ENCODE data around the gene DVL1.
"Not testable (repeated sequence)": the region's sequence is repeated elsewhere in the genome, so short reads cannot be mapped to it uniquely, and the experiment has no call there.

Gene DVL1

DNA sequence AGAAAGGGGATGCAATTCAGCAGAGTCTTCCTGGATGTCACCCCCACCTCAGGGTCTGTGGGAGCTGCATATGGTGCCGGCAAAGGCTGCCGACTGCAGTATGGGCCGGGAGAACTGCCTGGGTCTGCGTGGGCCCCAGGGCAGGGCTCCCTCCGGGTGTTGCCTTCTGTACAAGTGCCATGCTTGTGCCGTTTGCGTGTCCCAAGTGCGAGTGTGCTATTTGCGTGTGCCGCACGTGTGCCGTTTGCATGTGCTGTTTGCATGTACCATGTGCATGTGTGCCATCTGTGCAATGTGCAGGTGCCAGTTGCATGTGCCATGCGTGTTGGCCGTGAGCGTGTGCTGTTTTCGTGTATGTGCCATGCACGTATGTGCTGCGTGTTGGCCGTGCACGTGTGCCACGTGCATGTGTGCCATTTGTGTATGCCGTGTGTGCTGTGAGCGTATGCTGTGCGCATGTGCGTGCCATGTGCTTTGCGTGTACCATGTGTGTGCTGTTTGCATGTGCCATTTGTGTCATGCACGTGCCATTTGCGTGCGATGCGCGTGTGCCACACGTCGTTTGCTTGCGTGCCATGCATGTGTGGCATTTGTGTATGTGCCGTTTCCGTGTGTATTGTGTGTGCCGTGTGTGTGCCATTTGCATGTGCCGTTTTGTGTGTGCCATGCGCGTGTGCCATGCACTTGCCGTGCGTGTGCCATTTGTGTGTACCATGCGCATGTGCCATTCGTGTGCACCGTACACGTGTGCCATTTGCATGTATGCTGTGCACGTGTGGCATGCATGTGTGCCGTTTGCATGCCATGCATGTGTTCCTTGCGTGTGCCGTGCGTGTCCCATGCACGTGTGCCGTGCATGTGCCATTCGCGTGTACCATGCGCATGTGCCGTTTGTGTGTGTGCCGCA, 19.7 kb downstream of the DVL1 start:
- in situ Hi-C loops (cut with HindIII; ENCODE audit: low sequenced_read_pairs) = no loop called here

DNA sequence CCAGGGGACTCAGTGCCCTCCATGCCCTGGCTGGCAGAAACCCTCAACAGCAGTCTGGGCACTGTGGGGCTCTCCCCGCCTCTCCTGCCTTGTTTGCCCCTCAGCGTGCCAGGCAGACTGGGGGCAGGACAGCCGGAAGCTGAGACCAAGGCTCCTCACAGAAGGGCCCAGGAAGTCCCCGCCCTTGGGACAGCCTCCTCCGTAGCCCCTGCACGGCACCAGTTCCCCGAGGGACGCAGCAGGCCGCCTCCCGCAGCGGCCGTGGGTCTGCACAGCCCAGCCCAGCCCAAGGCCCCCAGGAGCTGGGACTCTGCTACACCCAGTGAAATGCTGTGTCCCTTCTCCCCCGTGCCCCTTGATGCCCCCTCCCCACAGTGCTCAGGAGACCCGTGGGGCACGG, 21.0 kb downstream of the DVL1 start:
- in situ Hi-C loops (cut with HindIII; ENCODE audit: low sequenced_read_pairs) = no loop called here

DNA sequence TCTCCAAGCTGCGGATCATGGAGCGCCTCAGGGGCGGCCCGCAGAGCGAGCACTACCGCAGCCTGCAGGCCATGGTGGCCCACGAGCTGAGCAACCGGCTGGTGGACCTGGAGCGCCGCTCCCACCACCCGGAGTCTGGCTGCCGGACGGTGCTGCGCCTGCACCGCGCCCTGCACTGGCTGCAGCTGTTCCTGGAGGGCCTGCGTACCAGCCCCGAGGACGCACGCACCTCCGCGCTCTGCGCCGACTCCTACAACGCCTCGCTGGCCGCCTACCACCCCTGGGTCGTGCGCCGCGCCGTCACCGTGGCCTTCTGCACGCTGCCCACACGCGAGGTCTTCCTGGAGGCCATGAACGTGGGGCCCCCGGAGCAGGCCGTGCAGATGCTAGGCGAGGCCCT, 21.9 kb downstream of the DVL1 start:
- in situ Hi-C loops (cut with HindIII; ENCODE audit: low sequenced_read_pairs) = no loop called here

DNA sequence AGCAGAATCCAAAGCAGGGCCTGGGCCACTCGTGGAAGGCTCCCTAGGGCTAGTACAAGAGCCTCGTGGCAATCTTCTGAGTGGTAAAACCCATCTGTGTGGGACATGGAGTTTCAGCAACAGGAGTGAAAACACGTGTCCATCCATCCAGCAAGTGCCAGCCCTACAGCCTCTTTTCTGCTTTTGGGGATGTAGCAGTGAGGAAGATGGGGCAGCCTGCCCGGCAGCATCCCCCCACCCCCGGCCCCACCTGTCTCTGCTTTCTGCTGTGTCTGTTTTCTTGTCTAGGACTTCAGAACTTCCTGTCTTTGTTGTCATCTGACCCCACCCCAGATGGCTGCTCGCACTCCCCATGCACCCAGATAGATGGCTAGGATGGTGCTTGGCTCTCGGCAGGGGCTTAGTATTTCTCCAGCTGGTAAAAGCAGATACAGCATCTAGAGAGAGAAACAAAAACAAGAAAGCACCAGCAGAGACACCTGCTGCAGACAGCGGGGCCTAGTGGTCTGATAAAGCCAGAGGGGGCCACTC, 23.1 kb downstream of the DVL1 start:
- in situ Hi-C loops (cut with HindIII; ENCODE audit: low sequenced_read_pairs) = no loop called here

DNA sequence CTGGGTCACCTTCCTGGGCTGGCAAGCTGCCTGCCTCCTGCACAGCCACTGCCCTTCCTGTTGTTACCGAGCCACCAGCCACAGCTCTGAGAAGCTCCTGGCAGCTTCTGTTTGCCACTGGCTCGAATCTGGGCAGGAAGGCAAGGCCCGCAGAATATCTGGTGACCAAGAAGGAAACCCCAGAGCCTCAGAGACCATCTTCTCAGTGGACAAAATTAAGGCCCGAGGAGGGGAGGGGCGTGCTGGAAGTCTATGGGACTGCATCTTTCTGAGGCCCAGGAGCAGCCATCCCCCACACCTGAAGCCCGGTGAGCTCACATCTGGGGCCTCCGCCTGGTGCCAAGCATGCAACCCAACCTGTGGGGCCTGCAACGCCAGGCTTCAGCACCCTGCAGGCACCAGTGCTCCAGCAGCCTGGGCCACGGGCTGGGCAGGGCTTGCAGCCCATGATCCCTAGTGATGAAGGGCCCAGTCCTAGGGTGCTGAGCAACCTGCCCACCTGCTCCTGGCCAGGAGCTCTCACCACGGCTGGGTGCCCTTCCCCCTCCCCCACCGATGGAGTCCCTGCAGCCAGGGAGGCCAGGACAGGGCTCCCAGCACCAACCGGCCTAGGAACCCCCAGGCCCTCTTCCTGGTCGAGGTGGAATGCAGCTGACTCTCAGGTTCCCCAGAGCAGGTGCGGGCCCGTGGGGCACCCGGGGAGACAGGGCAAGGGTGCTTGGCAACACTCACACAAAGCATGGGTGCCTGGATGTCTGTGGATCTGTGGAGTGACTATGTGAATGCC, 23.7 kb downstream of the DVL1 start:
- in situ Hi-C loops (cut with HindIII; ENCODE audit: low sequenced_read_pairs) = no loop called here

DNA sequence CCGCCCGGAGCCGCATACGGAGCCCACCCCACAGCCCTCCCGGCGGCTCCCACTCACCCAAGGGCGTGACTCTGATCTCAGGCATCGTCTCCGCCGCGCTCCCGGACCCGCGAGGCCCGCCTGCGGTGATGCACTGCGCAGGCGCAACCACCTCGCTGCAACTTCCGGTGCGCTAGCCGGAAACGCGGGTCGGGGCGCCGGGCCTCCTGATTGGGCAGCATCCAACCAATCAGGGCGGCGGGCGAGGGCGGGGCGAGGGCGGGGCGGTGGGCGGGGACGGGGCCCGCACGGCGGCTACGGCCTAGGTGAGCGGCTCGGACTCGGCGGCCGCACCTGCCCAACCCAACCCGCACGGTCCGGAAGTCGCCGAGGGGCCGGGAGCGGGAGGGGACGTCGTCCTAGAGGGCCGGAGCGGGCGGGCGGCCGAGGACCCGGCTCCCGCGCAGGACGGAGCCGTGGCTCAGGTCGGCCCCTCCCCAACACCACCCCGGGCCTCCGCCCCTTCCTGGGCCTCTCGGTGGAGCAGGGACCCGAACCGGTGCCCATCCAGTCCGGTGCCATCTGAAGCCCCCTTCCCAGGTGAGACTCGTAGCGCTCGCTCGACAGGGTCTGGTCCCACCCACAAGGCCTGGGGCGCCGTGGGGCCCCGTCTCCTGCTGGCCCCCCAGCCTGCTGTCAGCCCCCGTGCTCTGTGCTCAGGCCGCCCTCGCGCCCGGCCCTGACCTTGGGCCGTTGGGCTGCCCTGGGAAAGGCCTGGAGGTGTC, 24.5 kb downstream of the DVL1 start, which contains the start of the genes CPTP and INTS11:
TSS of gene CPTP (plus strand) at position 279 of the 764 bp plus-strand sequence. CDS start 2,109 bp downstream, outside the sequence.
TSS of gene INTS11 (minus strand) at position 137 of the 764 bp plus-strand sequence. CDS start at position 85, 52 bp downstream.
- in situ Hi-C loops (cut with HindIII; ENCODE audit: low sequenced_read_pairs) = no loop called here

DNA sequence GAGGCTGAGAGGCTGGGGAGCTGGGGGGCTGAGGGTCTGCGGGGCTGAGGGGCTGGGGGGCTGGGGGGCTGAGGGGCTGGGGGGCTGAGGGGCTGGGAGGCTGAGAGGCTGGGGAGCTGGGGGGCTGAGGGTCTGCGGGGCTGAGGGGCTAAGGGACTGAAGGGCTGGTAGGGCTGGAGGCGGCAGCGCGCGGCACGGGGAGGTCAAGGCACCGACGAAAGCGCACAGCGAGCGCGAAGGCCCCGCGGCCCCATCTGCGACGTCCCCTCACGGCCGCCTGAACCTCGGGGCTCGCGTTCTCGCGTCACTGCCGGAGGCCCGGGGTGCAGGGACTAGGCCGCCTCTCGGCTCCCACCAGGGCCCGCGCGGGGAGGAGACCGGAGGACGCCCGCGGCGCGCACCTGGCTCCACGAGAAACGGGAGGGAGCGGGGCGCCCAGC, 25.1 kb downstream of the DVL1 start:
- in situ Hi-C loops (cut with HindIII; ENCODE audit: low sequenced_read_pairs) = no loop called here

DNA sequence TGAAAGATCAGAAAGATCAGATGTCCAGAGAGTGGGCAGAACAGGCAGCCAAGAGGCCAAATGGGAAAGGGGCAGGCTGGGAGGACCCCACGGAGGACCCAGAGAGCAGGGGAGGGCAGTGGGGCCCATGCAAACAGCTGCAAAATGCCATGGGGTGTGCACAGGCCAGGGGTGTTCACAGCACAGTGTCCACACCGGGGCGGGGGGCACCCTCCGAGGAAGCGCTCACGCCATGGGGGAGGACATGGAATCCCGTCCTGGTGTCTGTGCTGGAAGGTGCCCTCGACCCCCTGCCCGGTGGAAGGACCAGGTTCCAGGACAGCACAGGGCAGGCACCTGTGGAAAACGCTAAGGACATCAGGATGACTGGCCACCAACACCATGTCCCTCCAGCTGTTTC, 26.3 kb downstream of the DVL1 start:
- in situ Hi-C loops (cut with HindIII; ENCODE audit: low sequenced_read_pairs) = no loop called here

DNA sequence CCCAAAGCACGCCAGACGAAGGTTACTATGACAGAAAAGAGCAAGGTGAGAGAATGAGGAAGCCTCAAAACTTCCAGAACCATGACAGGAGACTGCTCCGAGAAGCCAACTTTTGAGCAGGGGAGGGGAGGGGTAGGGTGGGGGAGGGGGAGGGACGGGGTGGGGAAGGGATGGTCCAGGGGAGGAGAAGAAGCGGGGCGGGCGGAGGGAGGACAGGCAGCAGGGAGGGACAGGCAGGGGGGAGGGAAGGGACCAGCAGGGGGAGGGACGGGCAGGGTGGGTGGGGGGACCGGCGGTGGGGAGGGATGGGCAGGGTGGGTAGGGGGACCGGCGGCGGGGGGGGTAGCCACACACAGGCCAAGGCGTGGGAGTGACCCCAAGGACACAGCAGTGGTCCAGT, 26.8 kb downstream of the DVL1 start:
- in situ Hi-C loops (cut with HindIII; ENCODE audit: low sequenced_read_pairs) = no loop called here

DNA sequence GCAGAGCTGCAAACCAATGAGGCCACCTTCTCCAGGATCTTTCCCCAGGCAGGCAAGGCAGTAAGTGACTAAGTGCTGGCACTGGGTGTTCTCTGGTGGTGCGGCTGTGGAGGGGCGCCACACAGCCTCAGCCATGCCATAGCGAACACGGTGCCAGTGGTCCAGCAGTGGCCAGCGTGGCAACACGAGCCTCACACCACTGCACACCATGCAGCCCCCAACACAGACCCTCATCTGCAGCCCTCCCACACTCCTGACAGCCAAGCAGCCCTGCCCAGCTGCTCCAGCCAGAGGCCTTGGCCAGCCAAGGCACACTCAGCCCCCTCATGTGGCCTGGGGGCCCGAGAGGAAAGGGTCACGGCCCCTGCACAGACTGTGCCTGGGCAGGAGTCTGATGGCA, 27.7 kb downstream of the DVL1 start:
- in situ Hi-C loops (cut with HindIII; ENCODE audit: low sequenced_read_pairs) = no loop called here

DNA sequence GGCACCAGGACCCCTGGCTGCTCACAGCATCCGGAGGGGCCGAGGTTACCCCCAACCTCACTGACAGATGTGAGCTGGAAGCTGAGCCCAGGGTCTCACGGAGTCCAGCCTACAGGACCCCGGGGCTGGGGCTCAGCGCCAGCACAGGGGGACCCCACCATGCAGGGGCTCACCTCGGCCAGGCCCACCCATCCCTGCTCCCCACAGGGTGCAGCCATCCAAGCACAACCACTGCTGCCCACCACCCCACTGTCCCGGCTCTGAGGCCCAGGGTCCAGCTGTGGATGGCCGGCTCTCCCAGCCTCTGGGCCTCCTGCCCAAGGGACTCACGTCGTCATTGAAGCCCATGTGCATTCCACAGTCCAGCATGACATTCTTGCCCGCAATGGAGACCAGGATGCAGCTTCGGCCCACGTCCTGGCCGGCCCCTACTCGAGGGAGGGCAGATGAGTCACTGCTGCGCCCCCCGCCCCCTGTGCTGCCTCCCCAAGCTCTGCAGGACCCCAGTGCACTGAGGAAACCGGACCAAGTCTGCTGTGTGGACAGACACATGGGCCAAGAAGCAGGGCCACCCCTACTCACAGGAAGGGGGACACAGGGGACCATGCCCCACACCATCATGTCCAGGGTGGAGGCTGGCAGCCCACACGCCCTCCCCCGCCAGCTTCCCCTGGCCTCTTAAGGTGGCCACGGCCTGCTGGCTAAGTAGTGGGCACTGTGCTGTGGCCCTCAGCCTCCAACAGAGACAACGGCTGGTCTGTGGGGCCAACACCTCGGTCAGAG, 28.4 kb downstream of the DVL1 start:
- in situ Hi-C loops (cut with HindIII; ENCODE audit: low sequenced_read_pairs) = no loop called here

DNA sequence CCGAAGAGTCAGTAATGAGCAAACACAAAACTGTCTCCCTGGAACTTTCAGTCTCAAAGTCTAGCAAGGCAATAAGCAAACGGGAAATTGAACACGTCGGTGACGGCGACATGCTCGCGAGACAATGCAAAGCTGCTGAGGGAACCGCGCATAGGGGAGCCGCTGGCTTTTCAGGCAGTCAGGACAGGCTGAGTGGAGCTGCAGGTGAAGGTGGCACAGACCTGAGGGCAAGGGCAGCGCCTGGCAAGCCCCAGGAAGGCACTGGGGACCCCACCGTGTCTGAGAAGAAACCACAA, 29.6 kb downstream of the DVL1 start:
- in situ Hi-C loops (cut with HindIII; ENCODE audit: low sequenced_read_pairs) = no loop called here

DNA sequence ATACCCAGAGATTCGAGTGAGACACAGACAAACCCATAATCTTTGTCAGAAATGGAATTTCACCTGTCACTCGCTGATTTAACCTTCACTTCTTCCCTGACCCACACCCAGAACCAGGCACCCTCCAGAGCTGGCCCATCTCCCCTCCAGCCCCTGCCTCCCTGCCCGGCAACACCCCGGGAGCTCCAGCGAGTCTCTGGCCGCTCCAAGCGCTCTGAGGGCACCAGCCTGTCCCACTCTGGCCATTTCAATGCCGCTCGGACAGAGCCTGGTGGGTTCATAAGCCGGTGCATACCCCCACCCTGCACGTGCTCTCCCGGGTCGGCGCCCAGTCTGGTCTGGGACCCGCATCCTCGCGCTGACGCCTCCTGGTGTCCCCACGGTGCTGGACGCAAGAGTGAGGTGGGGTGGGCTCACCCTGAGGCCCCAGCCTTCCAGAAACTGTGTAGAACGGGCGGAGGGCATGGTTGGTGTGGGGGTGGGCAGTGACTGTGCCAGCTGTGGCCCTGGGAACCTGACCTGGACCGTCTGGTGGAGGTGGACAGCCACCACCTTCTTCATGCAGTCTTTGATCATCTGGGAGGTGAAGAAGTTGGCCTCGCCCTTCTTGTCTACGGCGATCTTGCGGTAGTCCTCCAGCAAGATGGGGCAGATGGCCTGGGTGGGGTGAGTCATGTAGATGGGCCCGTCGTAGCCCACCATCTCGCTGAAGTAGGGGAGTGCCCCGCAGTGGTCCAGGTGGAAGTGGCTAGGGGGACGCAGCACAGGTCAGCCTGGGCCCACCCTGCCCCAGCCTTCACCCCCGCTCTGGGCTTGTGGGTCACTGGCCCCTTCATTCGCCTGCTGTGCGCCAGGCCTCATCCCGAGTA, 30.2 kb downstream of the DVL1 start:
- in situ Hi-C loops (cut with HindIII; ENCODE audit: low sequenced_read_pairs) = no loop called here

DNA sequence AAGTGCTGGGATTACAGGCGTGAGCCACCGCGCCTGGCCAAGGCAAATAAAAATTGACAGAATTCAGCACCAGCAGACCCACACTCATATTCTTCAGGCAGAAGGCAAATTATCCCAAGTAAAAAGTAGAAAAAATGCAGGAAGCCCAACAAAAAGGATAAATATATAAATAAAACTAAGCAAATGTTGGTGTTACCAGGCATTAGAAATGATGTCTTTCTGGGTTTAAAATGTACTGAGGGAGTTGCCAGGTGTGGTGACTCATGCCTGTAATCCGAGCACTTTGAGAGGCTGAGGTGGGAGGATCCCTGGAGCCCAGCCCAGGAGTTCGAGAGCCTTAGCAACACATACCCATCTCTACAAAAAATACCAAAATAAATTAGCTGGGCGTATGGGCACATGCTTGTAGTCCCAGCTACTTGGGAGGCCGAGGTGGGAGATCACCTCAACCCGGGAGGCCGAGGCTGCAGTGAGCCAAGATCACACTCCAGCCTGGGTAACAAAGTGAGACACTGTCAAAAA, 31.0 kb downstream of the DVL1 start:
- in situ Hi-C loops (cut with HindIII; ENCODE audit: low sequenced_read_pairs) = no loop called here

DNA sequence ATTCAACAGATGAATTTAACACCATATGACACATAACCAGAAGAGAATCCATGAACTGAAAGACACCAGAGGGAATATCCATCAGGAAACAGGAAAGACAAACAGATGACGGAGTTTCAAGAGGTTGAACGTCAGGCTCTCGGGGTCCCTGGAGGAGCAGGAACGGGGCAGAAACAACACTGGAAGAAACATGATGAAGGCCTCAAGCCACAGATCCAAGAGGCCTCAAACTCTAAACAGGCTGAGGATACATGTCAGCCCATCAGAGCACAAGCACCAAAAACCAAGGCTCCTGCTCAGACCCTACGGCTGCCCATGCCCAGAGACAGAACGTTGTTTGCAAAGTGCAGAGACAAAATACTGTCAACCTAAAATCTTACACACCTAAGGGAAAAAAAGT, 31.8 kb downstream of the DVL1 start:
- in situ Hi-C loops (cut with HindIII; ENCODE audit: low sequenced_read_pairs) = no loop called here

DNA sequence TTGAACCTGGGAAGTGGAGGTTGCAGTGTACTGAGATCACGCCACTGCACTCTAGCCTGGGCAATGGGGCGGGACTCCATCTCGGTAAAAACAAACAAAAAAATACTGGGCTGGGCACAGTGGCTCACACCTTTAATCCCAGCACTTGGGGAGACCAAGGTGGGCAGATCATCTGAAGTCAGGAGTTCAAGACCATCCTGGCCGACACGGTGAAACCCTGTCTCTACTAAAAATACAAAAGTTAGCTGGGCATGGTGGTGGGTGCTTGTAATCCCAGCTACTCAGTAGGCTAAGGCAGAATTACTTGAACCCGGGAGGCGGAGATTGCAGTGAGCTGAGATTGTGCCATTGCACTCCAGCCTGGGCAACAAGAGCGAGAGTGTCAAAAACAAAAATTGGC, 33.0 kb downstream of the DVL1 start:
- in situ Hi-C loops (cut with HindIII; ENCODE audit: low sequenced_read_pairs) = not testable (repeated sequence)

DNA sequence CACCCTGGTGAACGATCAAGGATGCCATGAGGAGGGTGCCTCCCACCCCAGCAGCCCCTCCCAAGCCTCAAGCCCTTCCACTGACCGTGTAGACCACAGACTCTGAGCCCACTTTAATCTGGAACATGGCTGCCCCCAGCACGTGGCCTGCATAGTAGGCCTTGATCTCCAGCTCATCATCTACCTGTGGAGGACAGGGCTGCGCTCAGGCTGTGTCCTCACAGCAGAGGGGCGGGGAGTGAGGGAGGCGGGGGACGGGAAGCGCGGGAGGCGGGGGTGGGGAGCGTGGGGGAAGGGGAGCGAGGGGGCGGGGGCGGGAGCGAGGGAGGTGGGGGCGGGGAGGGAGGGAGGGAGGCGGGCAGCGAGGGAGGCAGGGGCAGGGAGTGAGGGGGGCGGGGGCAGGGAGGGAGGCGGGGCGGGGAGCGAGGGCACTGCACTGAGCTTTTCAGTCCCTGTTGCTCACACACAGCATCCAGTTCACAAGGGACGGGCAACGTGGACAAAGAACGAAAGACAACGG, 33.7 kb downstream of the DVL1 start:
- in situ Hi-C loops (cut with HindIII; ENCODE audit: low sequenced_read_pairs) = no loop called here

DNA sequence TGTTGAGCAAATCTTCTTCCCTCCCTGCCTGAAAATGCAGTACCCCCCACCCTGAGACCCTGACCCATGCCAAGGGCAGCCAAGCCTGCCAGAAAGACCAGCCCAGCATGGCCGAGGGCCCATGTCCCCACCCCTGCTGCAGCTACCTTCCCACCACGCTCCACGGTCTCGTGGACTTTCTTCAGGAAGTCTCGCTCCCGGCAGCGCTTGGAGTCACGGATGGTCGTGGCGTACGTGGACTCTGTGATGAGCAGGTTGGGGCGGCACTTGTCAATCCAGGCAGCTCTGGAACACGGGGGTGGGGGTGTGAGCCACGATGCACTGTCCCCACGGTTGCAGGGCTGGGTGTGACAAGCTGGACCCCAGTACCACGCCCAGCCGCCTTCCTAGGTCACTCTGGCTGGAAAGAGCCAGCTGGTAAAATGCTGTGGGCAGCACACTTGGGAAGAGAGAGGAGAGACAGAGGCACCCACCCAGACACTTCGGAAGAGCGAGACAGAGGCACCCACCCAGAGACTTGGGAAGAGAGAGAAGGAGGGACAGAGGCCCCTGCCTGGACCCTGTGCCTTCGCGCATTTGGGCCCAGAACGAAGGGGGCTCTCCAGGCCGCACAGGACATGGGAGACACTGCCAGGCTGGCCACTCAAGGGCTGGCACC, 34.4 kb downstream of the DVL1 start:
- in situ Hi-C loops (cut with HindIII; ENCODE audit: low sequenced_read_pairs) = no loop called here
